Urinary bladder (tissue), 4 donors: ENCODE data around the gene CCDC13. TPM values are rescaled to one million over a fixed set of nuclear protein-coding genes. Genes with fewer than 3 reads are reported as not detected.

Source experiments
- DNase-seq: peaks from one replicate; pipeline ENCODE4 v3.0.0-alpha.2; 2015; ENCODE audit errors: extremely low spot score
- H3K27ac ChIP-seq: one replicate; pipeline ENCODE4 v1.5.1; 2013; ENCODE audit warnings: low read depth, mild to moderate bottlenecking, moderate library complexity
- H3K36me3 ChIP-seq: one replicate; pipeline ENCODE4 v1.6.1; 2013; ENCODE audit warnings: mild to moderate bottlenecking, moderate library complexity; ENCODE audit not compliant: insufficient read depth
- H3K4me1 ChIP-seq: one replicate; pipeline ENCODE4 v1.6.1; 2013; ENCODE audit warnings: mild to moderate bottlenecking, moderate library complexity; ENCODE audit not compliant: insufficient read depth
- H3K4me3 ChIP-seq: one replicate; pipeline ENCODE4 v1.5.1; 2013; ENCODE audit warnings: low read depth, low read length
- WGBS: extraction: QIAGEN DNeasy Blood & Tissue Kit; methylation state at CpG from one replicate; pipeline ENCODE4 v1.1.7; 2013; 5-methylcytosine and 5-hydroxymethylcytosine counted together
- polyA plus RNA-seq: library from polyadenylated mRNA; stranded (reverse); fragments of 200-250 nt; gene quantifications from one replicate; pipeline ENCODE4 v1.2.3, GENCODE V29; 2013
- total RNA-seq: library from RNA; depleted of rRNA; stranded (reverse); fragments of >200 nt; gene quantifications from one replicate; pipeline ENCODE4 v1.2.3, GENCODE V29; 2014
- donor health status: healthy with polysubstance abuse.
- donor health status: healthy.

Gene CCDC13
- total and polyA plus RNA-seq, 2 donors = 1.1 to 1.5 TPM

GRCh38 chr3:42755681-42756578 is 17.1 kb downstream of the CCDC13 start:
- no peaks in the 10 kb centered on the region for H3K4me1 ChIP-seq
- WGBS = 76% methylated on average over 5 of the region's 5 CpGs
- no peak overlapping the region for H3K27ac ChIP-seq
- H3K4me3 ChIP-seq = no peak overlapping the region
- no peak for DNase-seq
- H3K36me3 ChIP-seq = no peaks in the 10 kb centered on the region

- no peaks in the 10 kb centered on the region for H3K4me1 ChIP-seq
- DNase-seq = no peak
- WGBS = 95% methylated on average over 3 of the region's 3 CpGs
Measured at GRCh38 chr3:42753757-42754156, 19.3 kb downstream of the CCDC13 start.

DNA sequence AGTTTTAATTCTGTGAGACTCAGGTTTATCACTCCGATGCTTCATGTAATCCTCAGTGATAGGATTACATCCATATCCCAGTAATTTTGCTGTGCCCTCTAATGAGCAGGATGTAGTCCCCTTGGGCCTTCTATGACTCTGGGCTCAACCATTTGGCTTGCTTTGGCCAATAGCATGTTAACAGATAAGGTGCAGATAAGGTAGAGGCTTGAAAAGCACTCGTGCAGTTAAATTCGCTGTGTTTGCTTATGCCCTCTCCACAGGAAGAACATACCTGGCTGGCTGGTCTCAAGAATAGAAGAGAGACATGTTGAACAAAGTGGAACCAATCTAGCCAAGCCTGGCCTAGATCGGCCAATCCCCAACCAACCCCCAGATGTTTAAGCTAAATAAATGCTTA is 20.1 kb downstream of the CCDC13 start:
- Histone ChIP-seq H3K4me1 (no peaks in the 10 kb centered on the region), H3K36me3 (no peaks in the 10 kb centered on the region), H3K4me3 (no peak overlapping the region), H3K27ac (no peak overlapping the region)
- no peak for DNase-seq
- WGBS = 89% methylated on average over 4 of the region's 4 CpGs

More at GRCh38 chr3:42753757-42754156, 19.3 kb downstream of the CCDC13 start:
- no peak overlapping the region for H3K27ac ChIP-seq
- no peaks in the 10 kb centered on the region for H3K36me3 ChIP-seq
- H3K4me3 ChIP-seq = no peak overlapping the region

GRCh38 chr3:42752441-42752840 is 20.6 kb downstream of the CCDC13 start:
- WGBS = 98% methylated on average over 9 of the region's 9 CpGs
- H3K4me1 ChIP-seq = no peaks in the 10 kb centered on the region
- no peak for DNase-seq
- H3K27ac ChIP-seq = no peak overlapping the region
- H3K36me3 ChIP-seq = no peaks in the 10 kb centered on the region
- H3K4me3 ChIP-seq = no peak overlapping the region

DNA sequence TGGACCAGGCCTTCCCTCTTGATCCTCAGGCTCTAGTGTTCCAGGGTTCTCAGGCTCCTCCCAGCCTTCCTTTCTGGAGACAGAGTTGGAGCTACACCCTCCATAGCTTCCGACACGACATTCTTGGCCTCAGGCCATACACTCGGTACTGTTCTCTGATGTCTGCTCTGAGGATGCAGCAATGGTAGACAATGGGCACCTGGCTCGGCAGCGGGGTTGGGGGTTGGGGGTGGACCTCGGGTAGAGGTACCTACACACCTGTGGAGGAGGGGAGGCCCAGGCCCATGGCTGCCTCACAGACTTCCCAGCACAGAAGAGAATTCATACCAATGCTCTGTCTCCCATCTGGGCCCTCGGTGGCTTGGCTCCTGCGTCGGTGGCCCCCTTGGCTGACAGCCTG is 21.4 kb downstream of the CCDC13 start:
- H3K4me1 ChIP-seq = no peaks in the 10 kb centered on the region
- H3K4me3 ChIP-seq = no peak overlapping the region
- no peak for DNase-seq
- 47% methylated on average over 9 of the region's 9 CpGs for WGBS
- no peaks in the 10 kb centered on the region for H3K36me3 ChIP-seq
- H3K27ac ChIP-seq = no peak overlapping the region

DNA sequence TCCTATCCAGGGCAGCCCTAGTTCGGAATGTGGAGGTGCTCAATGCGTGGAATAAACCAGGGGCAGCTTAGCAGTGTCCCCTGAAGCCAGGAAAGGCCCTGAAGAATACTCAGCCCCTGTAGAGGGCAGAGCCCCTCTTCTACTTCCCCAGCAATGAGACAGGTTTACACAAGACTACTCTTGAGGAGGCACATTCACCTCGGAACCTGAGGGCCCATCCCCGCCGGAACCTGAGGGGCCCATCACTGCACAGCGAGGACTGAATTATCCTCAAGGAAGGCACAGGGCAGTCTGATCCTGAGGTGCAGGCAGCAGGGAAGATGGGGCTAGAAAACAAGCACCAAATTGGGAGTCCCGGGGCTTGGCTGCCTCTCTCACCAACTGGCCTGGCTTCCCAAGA is 22.2 kb downstream of the CCDC13 start:
- no peak for DNase-seq
- Histone ChIP-seq H3K36me3 (no peaks in the 10 kb centered on the region), H3K4me1 (no peaks in the 10 kb centered on the region), H3K4me3 (no peak overlapping the region), H3K27ac (no peak overlapping the region)
- WGBS = 93% methylated on average over 7 of the region's 7 CpGs

DNA sequence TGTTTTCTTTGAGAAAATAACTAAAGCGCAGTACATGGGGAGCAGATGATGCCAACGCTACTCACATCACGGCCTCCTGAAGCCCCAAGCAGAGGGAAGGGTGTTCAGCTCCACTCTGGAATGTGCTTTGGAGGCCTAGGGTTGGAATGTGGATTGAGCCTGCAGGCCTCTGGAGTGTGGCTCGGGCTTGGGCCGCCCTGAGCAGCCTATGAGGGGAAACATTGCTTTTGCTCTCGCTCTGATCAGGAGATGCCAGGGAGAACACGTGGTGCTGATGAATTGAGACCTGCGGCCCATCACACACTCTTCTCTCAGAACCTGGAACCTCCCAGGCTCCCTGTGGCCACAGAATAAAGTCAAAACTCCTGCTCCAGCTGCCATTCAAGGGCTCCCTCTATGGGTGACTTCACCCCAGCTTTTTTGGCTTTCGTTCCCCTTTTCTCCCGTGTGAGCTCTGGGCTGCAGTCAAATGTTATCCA is 23.3 kb downstream of the CCDC13 start:
- Histone ChIP-seq H3K36me3 (no peaks in the 10 kb centered on the region), H3K27ac (no peak overlapping the region), H3K4me3 (no peak overlapping the region), H3K4me1 (no peaks in the 10 kb centered on the region)
- 48% methylated on average over 10 of the region's 10 CpGs for WGBS
- DNase-seq = no peak

- H3K36me3 ChIP-seq = no peaks in the 10 kb centered on the region
- H3K4me3 ChIP-seq = no peak overlapping the region
- H3K4me1 ChIP-seq = no peaks in the 10 kb centered on the region
- no peak for DNase-seq
- no peak overlapping the region for H3K27ac ChIP-seq
- WGBS = 75% methylated on average over 10 of the region's 10 CpGs
Measured at GRCh38 chr3:42749025-42749752, 23.9 kb downstream of the CCDC13 start.

GRCh38 chr3:42747581-42747980 is 25.5 kb downstream of the CCDC13 start:
- no peak for DNase-seq
- H3K27ac ChIP-seq = no peak overlapping the region
- no peaks in the 10 kb centered on the region for H3K36me3 ChIP-seq
- 82% methylated on average over 6 of the region's 6 CpGs for WGBS
- H3K4me1 ChIP-seq = no peaks in the 10 kb centered on the region
- H3K4me3 ChIP-seq = no peak overlapping the region

DNA sequence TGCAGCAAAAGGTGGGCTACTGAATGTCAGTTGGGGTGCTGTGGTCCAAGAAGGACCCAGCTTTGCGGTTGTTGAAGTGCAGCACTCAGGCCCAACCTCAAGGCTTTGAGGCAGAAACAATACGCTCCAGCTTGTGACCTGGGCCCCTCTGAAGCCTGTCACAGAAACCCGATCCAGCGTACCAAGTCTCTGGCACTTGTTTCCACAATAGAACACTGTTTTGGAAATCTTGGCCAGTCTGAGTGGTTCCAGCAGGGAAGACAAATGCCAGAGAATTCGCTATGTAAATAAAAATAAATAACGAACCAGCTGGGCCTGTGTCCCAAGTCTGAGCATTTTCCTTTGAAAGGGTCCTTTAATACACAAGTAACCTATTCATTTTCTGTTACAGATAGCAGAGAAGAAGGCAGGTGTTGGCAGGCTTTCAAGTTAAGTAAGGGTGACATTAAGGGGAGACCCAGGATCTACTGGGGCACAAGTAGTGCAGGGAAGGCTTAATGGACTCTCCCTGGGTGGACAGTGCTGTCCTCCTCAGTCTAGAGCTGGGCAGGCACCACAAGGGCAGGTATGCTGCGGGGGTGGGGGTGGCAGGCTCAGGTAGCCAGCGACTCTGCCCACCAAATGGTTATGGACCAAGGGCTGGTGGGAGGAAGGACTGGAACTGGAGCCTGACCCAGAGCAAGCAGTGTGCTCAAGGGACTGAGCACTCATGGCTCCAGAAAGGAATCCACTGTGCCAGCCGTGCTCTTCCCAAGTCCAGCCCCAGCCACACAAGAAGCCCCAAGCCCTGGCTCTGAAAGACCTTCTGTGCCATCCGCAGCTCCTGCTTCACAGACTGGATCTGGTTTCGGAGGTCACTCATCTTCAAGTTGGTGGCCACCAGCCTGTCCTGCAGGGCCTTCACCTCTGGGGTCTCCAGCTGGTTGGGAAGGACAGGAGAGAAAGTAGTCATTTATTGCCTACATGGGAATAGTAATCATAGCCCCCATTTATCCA is 26.3 kb downstream of the CCDC13 start:
- WGBS = 53% methylated on average over 11 of the region's 11 CpGs
- Histone ChIP-seq H3K4me3 (no peak overlapping the region), H3K36me3 (no peaks in the 10 kb centered on the region), H3K27ac (peak overlapping the region; percentile 65), H3K4me1 (no peaks in the 10 kb centered on the region)
- peak; percentile 49 for DNase-seq

GRCh38 chr3:42745776-42746454 is 27.1 kb downstream of the CCDC13 start:
- Histone ChIP-seq H3K36me3 (no peaks in the 10 kb centered on the region), H3K4me3 (no peak overlapping the region), H3K27ac (peak overlapping the region; percentile 65), H3K4me1 (no peaks in the 10 kb centered on the region)
- no peak for DNase-seq
- WGBS = 45% methylated on average over 8 of the region's 8 CpGs

GRCh38 chr3:42745291-42745745 is 27.7 kb downstream of the CCDC13 start:
- Histone ChIP-seq H3K4me1 (no peaks in the 10 kb centered on the region), H3K36me3 (no peaks in the 10 kb centered on the region), H3K4me3 (no peak overlapping the region), H3K27ac (no peak overlapping the region)
- WGBS = 46% methylated on average over 3 of the region's 3 CpGs
- peak; percentile 28 for DNase-seq
